ENCODE results near the gene ATRAID.
A peak's percentile ranks its signal among the peaks of the same experiment; 100 is the strongest.

ATRAID gene

GRCh38 chr2:27211943-27212625 lies at the start of gene ATRAID, which contains the start of gene SLC5A6:
TSS of gene ATRAID (plus strand) at chr2:27212041. CDS start at chr2:27212369, 328 bp downstream.
TSS of gene SLC5A6 (minus strand) at chr2:27212268. CDS start at chr2:27207650, 4,618 bp downstream.
- H2AFZ ChIP-seq (ENCODE audit: low read depth, low read length, severe bottlenecking), result peak within 1 kb of the TSS; percentile 55
- peaks cover 6% of the 10 kb centered on the region; the same call in 1 of the 2 replicates for H3K79me2 ChIP-seq (ENCODE audit: insufficient read depth, low read length)
- no peaks in the 10 kb centered on the region for H4K20me1 ChIP-seq (ENCODE audit: low read depth, low read length)
- no peaks in the 10 kb centered on the region for H3K9me3 ChIP-seq (ENCODE audit: insufficient read depth, low read length)
- no peaks in the 10 kb centered on the region for H3K27me3 ChIP-seq (ENCODE audit: low read length)
- H3K27ac ChIP-seq (ENCODE audit: low read depth, low read length), result peak within 1 kb of the TSS; percentile 83
- peak within 1 kb of the TSS; percentile 88 for H3K9ac ChIP-seq (ENCODE audit: low read length)
- peaks cover 3% of the 10 kb centered on the region; the same call in 1 of the 2 replicates for H3K36me3 ChIP-seq (ENCODE audit: low read length)
- no peaks in the 10 kb centered on the region for H3K9me2 ChIP-seq (replicated peaks; ENCODE audit: insufficient read depth, low read length)
- TF ChIP-seq EZH2phosphoT487 (conservative IDR thresholded peaks at IDR 0.05; ENCODE audit: low read length), result no peak
- TF ChIP-seq, protein P1, sequence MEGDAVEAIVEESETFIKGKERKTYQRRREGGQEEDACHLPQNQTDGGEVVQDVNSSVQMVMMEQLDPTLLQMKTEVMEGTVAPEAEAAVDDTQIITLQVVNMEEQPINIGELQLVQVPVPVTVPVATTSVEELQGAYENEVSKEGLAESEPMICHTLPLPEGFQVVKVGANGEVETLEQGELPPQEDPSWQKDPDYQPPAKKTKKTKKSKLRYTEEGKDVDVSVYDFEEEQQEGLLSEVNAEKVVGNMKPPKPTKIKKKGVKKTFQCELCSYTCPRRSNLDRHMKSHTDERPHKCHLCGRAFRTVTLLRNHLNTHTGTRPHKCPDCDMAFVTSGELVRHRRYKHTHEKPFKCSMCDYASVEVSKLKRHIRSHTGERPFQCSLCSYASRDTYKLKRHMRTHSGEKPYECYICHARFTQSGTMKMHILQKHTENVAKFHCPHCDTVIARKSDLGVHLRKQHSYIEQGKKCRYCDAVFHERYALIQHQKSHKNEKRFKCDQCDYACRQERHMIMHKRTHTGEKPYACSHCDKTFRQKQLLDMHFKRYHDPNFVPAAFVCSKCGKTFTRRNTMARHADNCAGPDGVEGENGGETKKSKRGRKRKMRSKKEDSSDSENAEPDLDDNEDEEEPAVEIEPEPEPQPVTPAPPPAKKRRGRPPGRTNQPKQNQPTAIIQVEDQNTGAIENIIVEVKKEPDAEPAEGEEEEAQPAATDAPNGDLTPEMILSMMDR (IDR thresholded peaks at IDR 0.05; ENCODE audit: insufficient read depth, low read length, poor library complexity, severe bottlenecking), result no peak
- peak within 1 kb of the TSS; percentile 83 for H3K4me2 ChIP-seq (ENCODE audit: low read depth, low read length, poor library complexity, severe bottlenecking)
- peaks cover 16% of the 10 kb centered on the region; the same call in 1 of the 2 replicates for H3F3A ChIP-seq (ENCODE audit: insufficient read depth)
- H3K4me3 ChIP-seq (ENCODE audit: insufficient read depth, low read length, poor library complexity, severe bottlenecking), result peak within 1 kb of the TSS; percentile 71

GRCh38 chr2:27162151-27163121 lies 49.4 kb upstream of the ATRAID start:
- Histone ChIP-seq H4K20me1 (ENCODE audit: low read depth, low read length) (no peaks in the 10 kb centered on the region), H3K9ac (ENCODE audit: low read length) (no peak overlapping the region), H3K36me3 (ENCODE audit: low read length) (no peaks in the 10 kb centered on the region), H3K9me3 (ENCODE audit: insufficient read depth, low read length) (no peaks in the 10 kb centered on the region), H3K27ac (ENCODE audit: low read depth, low read length) (no peak overlapping the region), H3K4me3 (ENCODE audit: insufficient read depth, low read length, poor library complexity, severe bottlenecking) (no peak overlapping the region), H3K79me2 (ENCODE audit: insufficient read depth, low read length) (no peaks in the 10 kb centered on the region), H3F3A (ENCODE audit: insufficient read depth) (no peaks in the 10 kb centered on the region), H3K4me2 (ENCODE audit: low read depth, low read length, poor library complexity, severe bottlenecking) (no peak overlapping the region), H2AFZ (ENCODE audit: low read depth, low read length, severe bottlenecking) (no peak overlapping the region), H3K9me2 (replicated peaks; ENCODE audit: insufficient read depth, low read length) (no peaks in the 10 kb centered on the region), H3K27me3 (ENCODE audit: low read length) (no peaks in the 10 kb centered on the region)
- no peak for TF ChIP-seq EZH2phosphoT487 (conservative IDR thresholded peaks at IDR 0.05; ENCODE audit: low read length)
- TF ChIP-seq, protein P1 (IDR thresholded peaks at IDR 0.05; ENCODE audit: insufficient read depth, low read length, poor library complexity, severe bottlenecking), result no peak

- Histone ChIP-seq H3K4me3 (ENCODE audit: insufficient read depth, low read length, poor library complexity, severe bottlenecking) (no peak overlapping the region), H3K27me3 (ENCODE audit: low read length) (no peaks in the 10 kb centered on the region), H3K27ac (ENCODE audit: low read depth, low read length) (no peak overlapping the region; the same call in 1 of the 2 replicates), H3K36me3 (ENCODE audit: low read length) (no peaks in the 10 kb centered on the region), H2AFZ (ENCODE audit: low read depth, low read length, severe bottlenecking) (no peak overlapping the region), H3F3A (ENCODE audit: insufficient read depth) (no peaks in the 10 kb centered on the region), H3K9ac (ENCODE audit: low read length) (no peak overlapping the region), H3K4me2 (ENCODE audit: low read depth, low read length, poor library complexity, severe bottlenecking) (peak overlapping the region; percentile 13), H3K9me3 (ENCODE audit: insufficient read depth, low read length) (no peaks in the 10 kb centered on the region), H3K79me2 (ENCODE audit: insufficient read depth, low read length) (no peaks in the 10 kb centered on the region), H3K9me2 (replicated peaks; ENCODE audit: insufficient read depth, low read length) (no peaks in the 10 kb centered on the region), H4K20me1 (ENCODE audit: low read depth, low read length) (no peaks in the 10 kb centered on the region)
- TF ChIP-seq EZH2phosphoT487 (conservative IDR thresholded peaks at IDR 0.05; ENCODE audit: low read length), result no peak
- TF ChIP-seq, protein P1 (IDR thresholded peaks at IDR 0.05; ENCODE audit: insufficient read depth, low read length, poor library complexity, severe bottlenecking), result no peak
Observed at GRCh38 chr2:27164960-27165763, 46.7 kb upstream of the ATRAID start.

All from SU-DHL-6 (cell line).